BLaER1 treated with 17β-estradiol and CSF1 and Interleukin-3, amounts not matched to agents 10 nM and 100 nM (cell line): ENCODE results near the gene DHX9.

ENCODE experiments used
- H3K27ac ChIP-seq, 11 experiments: shearing (Covaris generic); formaldehyde crosslinking; 2 replicates each; pipeline ENCODE4 v1.8.1; 2022
- H3K27me3 ChIP-seq, 11 experiments: shearing (Covaris generic); formaldehyde crosslinking; 2 replicates each; pipeline ENCODE4 v1.8.1; 2022
- H3K36me3 ChIP-seq, 11 experiments: shearing (Covaris generic); formaldehyde crosslinking; 2 replicates each; pipeline ENCODE4 v1.8.1; 2022
- H3K4me1 ChIP-seq, 10 experiments: shearing (Covaris generic); formaldehyde crosslinking; 2 replicates each; pipeline ENCODE4 v1.8.1; 2022
- H3K4me2 ChIP-seq, 11 experiments: shearing (Covaris generic); formaldehyde crosslinking; 2 replicates each; pipeline ENCODE4 v1.8.1; 2022
- H3K4me3 ChIP-seq, 10 experiments: shearing (Covaris generic); formaldehyde crosslinking; 2 replicates each; pipeline ENCODE4 v1.8.1; 2022
- H3K9ac ChIP-seq, 11 experiments: shearing (Covaris generic); formaldehyde crosslinking; 2 replicates each; pipeline ENCODE4 v1.8.1; 2022
- H3K9me3 ChIP-seq, 11 experiments: shearing (Covaris generic); formaldehyde crosslinking; replicated peaks in 1 of 11; 2 replicates each; pipeline ENCODE4 v1.8.1; 2022
- H4K20me1 ChIP-seq, 11 experiments: shearing (Covaris generic); formaldehyde crosslinking; 2 replicates each; pipeline ENCODE4 v1.8.1; 2022
- Cebpa-rat ChIP-seq, 11 experiments: shearing (Covaris generic); IDR thresholded peaks; 2 replicates each; pipeline ENCODE4 v1.8.1; 2022

Gene DHX9

DNA sequence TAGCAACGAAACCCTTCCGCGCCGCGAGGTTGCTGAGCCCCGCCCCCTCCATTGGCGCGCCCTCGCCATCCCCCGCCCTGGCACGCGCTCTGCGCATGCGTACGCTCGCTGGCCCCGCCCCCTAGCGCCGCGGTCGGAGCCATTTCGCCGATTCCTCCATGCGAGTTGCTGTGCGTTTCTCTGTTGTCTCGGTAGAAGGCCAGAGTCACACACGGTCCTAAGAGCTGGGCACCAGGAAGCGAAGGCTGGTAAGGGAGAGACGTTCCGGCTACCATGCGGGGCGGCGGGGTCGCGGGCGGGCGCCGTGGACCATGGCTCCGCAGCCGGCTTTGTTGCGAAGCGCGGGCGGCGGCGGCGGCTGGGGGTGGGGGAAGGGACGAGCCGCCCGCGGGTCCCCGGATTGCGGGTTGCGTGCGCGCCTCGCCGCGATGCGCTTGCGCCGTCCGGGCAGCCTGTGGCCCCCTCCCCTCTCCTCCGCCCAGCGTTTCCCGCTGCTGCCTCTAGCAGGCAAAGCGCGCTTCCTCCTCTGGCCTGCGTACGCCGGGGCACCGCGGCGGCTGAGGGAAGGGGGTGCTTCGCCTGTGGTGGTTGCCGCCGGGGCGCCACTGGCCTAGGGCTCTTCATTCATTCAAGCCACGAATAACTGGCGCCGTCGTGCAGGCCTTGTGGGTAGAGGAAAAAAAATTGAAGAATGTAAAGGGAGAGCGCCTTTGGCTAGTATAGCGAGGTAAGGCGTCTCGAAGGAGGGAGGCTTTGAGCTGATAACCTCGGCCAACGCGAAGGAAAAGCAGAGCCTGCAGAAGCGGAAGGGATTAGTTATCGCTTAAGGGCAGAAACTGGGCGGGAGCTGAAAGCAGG is at the start of gene DHX9:
DHX9 (plus strand) TSS at position 139 of the 858 bp plus-strand sequence. CDS start 3,220 bp downstream, outside the sequence.
- Histone ChIP-seq H3K4me2 (peak within 1 kb of the TSS; percentile 86 to 97 (median 91)), H3K27me3 (no peaks in the 10 kb centered on the region), H3K9me3 (no peaks in the 10 kb centered on the region), H3K36me3 (peaks cover 28 to 43% (median 38%) of the 10 kb centered on the region in 11 experiments), H3K27ac (peak within 1 kb of the TSS; percentile 86 to 99 (median 94)), H3K4me3 (peak within 1 kb of the TSS; percentile 69 to 92 (median 76)), H3K4me1 (peaks cover 19 to 39% (median 31%) of the 10 kb centered on the region in 10 experiments), H4K20me1 (peaks cover 48 to 96% (median 50%) of the 10 kb centered on the region in 11 experiments), H3K9ac (peak within 1 kb of the TSS; percentile 89 to 99 (median 95))
- TF ChIP-seq Cebpa-rat (IDR thresholded peaks at IDR 0.05): no peak

DNA sequence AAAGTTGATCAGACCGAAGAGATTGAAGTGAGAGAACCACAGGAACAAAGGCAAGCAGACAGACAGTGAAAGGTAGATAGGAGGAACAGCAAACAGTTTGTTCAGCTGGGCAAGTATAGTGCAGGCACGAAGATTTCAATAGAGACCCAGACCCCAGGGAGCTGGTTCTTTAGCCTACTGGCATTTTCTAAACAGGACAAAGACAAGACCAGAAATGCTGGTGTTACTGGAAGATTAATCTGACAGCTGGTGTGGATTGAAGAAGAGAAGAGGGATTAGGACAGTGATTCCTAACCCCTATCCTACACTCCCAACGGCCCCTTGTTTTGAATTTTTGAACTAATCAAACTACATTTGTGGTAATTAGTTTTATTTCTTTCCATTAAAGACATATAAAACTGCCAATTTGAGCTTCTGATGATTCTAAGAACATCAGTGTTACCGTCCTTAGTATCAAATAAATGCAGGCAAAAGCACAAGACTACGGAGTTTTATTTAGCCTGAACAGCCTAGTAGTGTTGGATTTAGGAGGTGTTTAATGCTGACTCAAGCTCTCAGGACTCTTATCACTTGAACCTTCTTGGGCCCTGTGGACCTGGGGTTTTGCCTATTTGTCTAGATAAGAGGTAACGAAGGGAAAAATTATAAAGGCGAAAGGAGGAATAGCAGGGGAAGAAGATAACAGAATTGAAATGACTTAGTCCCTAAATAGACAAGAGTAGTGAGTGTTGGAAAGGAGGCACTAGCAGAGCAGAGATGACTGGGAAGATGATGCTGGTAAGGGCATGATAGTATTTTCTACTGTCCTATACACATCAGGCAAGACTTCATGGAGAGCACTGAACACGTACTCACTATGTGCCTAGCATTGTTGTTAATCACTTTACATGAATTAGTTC is 47.6 kb upstream of the DHX9 start:
- Histone ChIP-seq H3K4me1 (peaks cover 25 to 73% (median 37%) of the 10 kb centered on the region in 10 experiments), H3K4me3 (peak overlapping the region in 3 of 10 experiments; percentile 71 to 84 (median 82); a peak in 6 of 20 replicates), H4K20me1 (no peaks in the 10 kb centered on the region), H3K4me2 (peak overlapping the region in 4 of 11 experiments; percentile 84 to 97 (median 92); a peak in 7 of 22 replicates), H3K27me3 (peaks cover 12 to 27% (median 19%) of the 10 kb centered on the region in 11 experiments; a peak in 20 of 22 replicates), H3K9me3 (no peaks in the 10 kb centered on the region), H3K27ac (peak overlapping the region in 3 of 11 experiments; percentile 95 to 96 (median 96); a peak in 7 of 22 replicates), H3K9ac (peak overlapping the region in 3 of 11 experiments; percentile 91 to 99 (median 98); a peak in 7 of 22 replicates), H3K36me3 (peaks cover 0 to 49% (median 0%) of the 10 kb centered on the region in 11 experiments; a peak in 7 of 22 replicates)
- TF ChIP-seq Cebpa-rat (IDR thresholded peaks at IDR 0.05): no peak

DNA sequence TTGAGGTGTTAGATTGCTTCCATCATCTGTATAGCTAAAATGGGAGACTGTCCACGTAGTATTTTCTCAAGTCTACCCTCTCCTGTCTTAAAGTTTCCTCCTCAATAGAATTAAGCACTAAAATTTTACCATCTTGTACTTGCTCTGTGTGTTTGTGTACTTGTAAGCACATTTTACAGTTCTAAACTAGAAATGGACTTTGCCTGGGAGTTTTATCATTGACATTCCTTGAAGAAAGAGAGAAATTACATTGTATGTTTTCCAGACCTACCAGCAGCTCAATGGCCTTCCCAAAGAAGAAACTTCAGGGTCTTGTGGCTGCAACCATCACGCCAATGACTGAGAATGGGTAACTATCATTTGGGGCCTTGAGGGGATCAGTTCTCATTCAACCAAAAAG is 45.1 kb upstream of the DHX9 start:
- peak overlapping the region in 7 of 11 experiments; percentile 65 to 97 (median 78); a peak in 12 of 22 replicates for H3K4me2 ChIP-seq
- peak overlapping the region in 3 of 10 experiments; percentile 71 to 84 (median 82); a peak in 6 of 20 replicates for H3K4me3 ChIP-seq
- peaks cover 19 to 87% (median 37%) of the 10 kb centered on the region in 10 experiments for H3K4me1 ChIP-seq
- peaks cover 0 to 75% (median 0%) of the 10 kb centered on the region in 11 experiments; a peak in 7 of 22 replicates for H3K36me3 ChIP-seq
- H3K27me3 ChIP-seq: peaks cover 0 to 11% (median 4%) of the 10 kb centered on the region in 11 experiments; a peak in 19 of 22 replicates
- peaks cover 0 to 11% (median 0%) of the 10 kb centered on the region in 11 experiments; a peak in 2 of 22 replicates for H4K20me1 ChIP-seq
- H3K27ac ChIP-seq: peak overlapping the region in 10 of 11 experiments; percentile 67 to 96 (median 88); a peak in 18 of 22 replicates
- peak overlapping the region in 5 of 11 experiments; percentile 77 to 99 (median 81); a peak in 9 of 22 replicates for H3K9ac ChIP-seq
- H3K9me3 ChIP-seq: no peaks in the 10 kb centered on the region
- no peak for TF ChIP-seq Cebpa-rat (IDR thresholded peaks at IDR 0.05)

DNA sequence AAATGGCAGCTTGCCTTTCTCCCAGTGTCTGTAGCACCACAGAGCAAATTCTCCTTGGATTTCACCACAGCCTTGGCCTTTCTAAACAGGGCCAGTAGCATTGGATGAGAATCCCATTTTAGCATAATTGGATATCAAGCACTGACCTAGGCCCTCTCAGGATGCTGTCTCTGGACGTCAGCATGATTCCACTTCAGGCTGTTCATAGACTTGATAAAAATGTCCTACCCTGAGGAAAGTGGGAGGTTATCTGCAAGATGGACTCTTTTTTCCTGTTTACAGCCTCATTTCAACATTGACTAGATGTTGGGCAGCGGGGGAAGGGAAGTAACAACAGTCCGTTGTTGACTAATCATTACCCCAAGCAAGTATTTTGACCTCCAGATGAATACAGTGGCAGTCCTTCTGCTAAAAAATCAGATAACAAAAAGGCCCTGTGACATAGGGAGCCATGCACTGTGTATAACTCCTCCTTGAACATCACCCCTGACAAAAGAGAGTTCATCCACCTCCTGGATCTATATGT is 44.4 kb upstream of the DHX9 start:
- no peaks in the 10 kb centered on the region for H3K9me3 ChIP-seq
- H3K4me3 ChIP-seq: peak overlapping the region in 4 of 10 experiments; percentile 13 to 84 (median 76); a peak in 7 of 20 replicates
- H3K4me1 ChIP-seq: peaks cover 16 to 86% (median 35%) of the 10 kb centered on the region in 10 experiments
- peak overlapping the region; percentile 7 to 96 (median 85); a peak in 21 of 22 replicates for H3K27ac ChIP-seq
- no peak for TF ChIP-seq Cebpa-rat (IDR thresholded peaks at IDR 0.05)
- peaks cover 0 to 17% (median 0%) of the 10 kb centered on the region in 11 experiments; a peak in 3 of 22 replicates for H4K20me1 ChIP-seq
- peaks cover 0 to 5% (median 0%) of the 10 kb centered on the region in 11 experiments; a peak in 4 of 22 replicates for H3K27me3 ChIP-seq
- H3K4me2 ChIP-seq: peak overlapping the region; percentile 33 to 97 (median 72); a peak in 21 of 22 replicates
- H3K36me3 ChIP-seq: peaks cover 0 to 82% (median 0%) of the 10 kb centered on the region in 11 experiments; a peak in 7 of 22 replicates
- H3K9ac ChIP-seq: peak overlapping the region in 8 of 11 experiments; percentile 39 to 99 (median 78); a peak in 17 of 22 replicates

DNA sequence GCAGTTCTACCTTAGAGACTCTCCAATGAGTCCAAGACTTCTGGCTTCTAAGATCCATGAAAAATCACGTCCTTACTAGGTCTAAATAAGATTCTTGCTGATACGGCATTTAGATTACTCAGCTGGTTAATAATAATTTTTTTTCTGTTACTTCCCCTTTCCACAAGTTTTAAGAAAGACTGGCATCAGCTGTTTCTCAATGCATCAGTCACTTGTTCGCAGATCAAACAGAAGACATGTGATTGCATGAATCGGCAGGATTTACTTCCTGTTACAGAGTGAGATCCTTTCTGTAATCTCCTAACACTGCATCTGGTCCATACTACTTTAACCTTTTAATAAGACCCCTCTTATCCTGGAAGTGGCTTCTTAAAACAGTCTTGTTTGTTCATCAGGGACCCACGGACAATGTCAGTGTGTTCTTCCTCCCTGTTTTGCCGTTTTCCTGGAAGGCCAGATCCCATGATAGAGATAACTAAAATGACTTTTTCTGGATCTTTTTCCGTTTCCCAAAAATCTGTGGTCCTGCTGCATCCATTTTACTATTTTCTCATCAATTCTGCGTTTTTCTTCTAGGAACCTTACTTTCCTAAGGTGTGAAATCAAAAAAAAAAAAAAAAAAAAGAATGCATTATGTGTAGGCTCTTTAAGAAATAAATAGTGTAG is 43.5 kb upstream of the DHX9 start:
- Histone ChIP-seq H3K4me2 (peak overlapping the region; percentile 33 to 97 (median 72)), H4K20me1 (peaks cover 0 to 27% (median 0%) of the 10 kb centered on the region in 11 experiments; a peak in 4 of 22 replicates), H3K27ac (peak overlapping the region; percentile 7 to 96 (median 85)), H3K4me3 (no peak overlapping the region; a peak in 1 of 20 replicates), H3K36me3 (peaks cover 0 to 91% (median 0%) of the 10 kb centered on the region in 11 experiments; a peak in 7 of 22 replicates), H3K9ac (peak overlapping the region in 10 of 11 experiments; percentile 36 to 99 (median 68); a peak in 17 of 22 replicates), H3K4me1 (peaks cover 10 to 80% (median 27%) of the 10 kb centered on the region in 10 experiments), H3K9me3 (no peaks in the 10 kb centered on the region), H3K27me3 (no peaks in the 10 kb centered on the region)
- peak in 5 of 11 experiments; percentile 11 to 88 (median 48); a peak in 6 of 22 replicates for TF ChIP-seq Cebpa-rat (IDR thresholded peaks at IDR 0.05)

DNA sequence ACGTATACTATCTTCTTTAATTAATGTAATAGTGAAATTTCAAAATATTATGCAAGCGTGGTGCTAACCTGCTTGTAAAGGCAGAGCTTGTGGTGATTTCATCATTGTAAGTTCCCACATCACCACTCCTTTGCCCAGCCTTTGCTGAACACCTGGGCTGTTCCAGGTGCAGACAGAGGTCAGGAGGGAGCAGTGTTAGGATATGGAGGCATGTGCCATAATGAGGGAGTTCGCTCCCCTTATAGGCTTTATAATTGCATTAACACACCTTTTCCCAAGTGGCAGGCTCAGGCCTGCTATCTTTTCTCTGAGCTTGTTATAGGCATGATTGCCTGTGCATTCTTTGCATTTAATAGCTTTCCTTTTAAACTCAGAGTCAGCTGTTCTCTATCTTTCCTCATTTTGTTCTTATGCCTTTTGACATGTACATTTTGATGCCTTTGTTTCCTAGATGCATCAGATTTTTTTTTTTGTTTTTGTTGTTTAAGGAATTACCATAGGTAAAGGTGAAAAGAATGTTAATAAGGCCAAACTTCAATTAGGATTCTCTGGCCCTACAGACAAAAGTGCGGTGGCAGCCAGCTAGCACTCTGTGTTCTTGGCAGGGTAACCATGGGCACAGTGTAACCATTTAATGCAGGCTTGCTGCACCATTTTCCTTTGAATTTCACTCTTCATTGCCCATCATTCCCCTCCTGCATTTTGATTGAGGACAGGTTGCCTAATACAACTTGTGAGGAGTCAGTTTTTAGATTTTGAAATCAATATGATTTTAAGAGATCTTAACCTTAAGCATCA is 36.9 kb upstream of the DHX9 start:
- H3K4me2 ChIP-seq: peak overlapping the region in 2 of 11 experiments; percentile 6 to 32; a peak in 2 of 22 replicates
- no peak for TF ChIP-seq Cebpa-rat (IDR thresholded peaks at IDR 0.05)
- no peak overlapping the region for H3K27ac ChIP-seq

More for the DNA sequence above, 36.9 kb upstream of the DHX9 start:
- Histone ChIP-seq H3K9me3 (no peaks in the 10 kb centered on the region; a peak in 1 of 22 replicates), H3K9ac (peak overlapping the region in 1 of 11 experiments; percentile 40; a peak in 1 of 22 replicates), H3K36me3 (peaks cover 0 to 100% (median 25%) of the 10 kb centered on the region in 11 experiments; a peak in 15 of 22 replicates), H3K27me3 (no peaks in the 10 kb centered on the region), H3K4me1 (peaks cover 0 to 98% (median 6%) of the 10 kb centered on the region in 10 experiments; a peak in 11 of 20 replicates), H4K20me1 (peaks cover 0 to 92% (median 0%) of the 10 kb centered on the region in 11 experiments; a peak in 6 of 22 replicates), H3K4me3 (no peak overlapping the region)
